ENCODE results near the gene ABHD15.

Gene ABHD15

GRCh38 chr17:29514792-29515191 lies 52.0 kb downstream of the ABHD15 start:
- DNase-seq = no peak

- DNase-seq = no peak
Measured at GRCh38 chr17:29510953-29511352, 55.9 kb downstream of the ABHD15 start.

Data from activated T-cell treated with anti-CD3 and anti-CD28 coated beads, Interleukin-2, amount 50 U/mL, for 48 hours (primary cell).